AG04450 (cell line): Measurements from ENCODE around the gene APOL2. TPM values are rescaled to one million over a fixed set of nuclear protein-coding genes. Genes with fewer than 3 reads are reported as not detected.
"Not testable (repeated sequence)": the region's sequence is repeated elsewhere in the genome, so short reads cannot be mapped to it uniquely, and the experiment has no call there.

Source experiments
- CTCF ChIA-PET: fragments of 300-600, 350-600 bp; formaldehyde crosslinking; extraction: SDS; loops from one replicate; lab custom pipeline; 2022; ENCODE audit warnings: antibody characterized with exemption, inconsistent platforms; lab: Charles Lee
- POLR2A ChIA-PET: fragments of 350-600 bp; formaldehyde crosslinking; extraction: SDS; loops from one replicate; lab custom pipeline; 2021; ENCODE audit warnings: antibody characterized with exemption, inconsistent platforms; lab: Yijun Ruan, JAX
- DNase-seq: peaks from one replicate; pipeline ENCODE4 v3.0.0-alpha.2; 2011; ENCODE audit warnings: low read depth, low spot score
- H3K27ac ChIP-seq: one replicate; pipeline ENCODE4 v1.5.1; 2012; ENCODE audit warnings: low read depth, low read length, control low read depth
- H3K27me3 ChIP-seq: one replicate; pipeline ENCODE4 v1.6.0; 2012; ENCODE audit warnings: low read length; ENCODE audit not compliant: control insufficient read depth, insufficient read depth
- H3K4me3 ChIP-seq: 2 replicates; pipeline ENCODE4 v1.5.1; 2011; ENCODE audit warnings: mild to moderate bottlenecking, low read depth, low read length, control low read depth
- H3K9me3 ChIP-seq: 2 replicates; pipeline ENCODE4 v1.5.1; 2012; ENCODE audit warnings: low read length; ENCODE audit not compliant: control insufficient read depth, insufficient read depth
- polyA plus RNA-seq: library from polyadenylated mRNA; depleted of rRNA; stranded (reverse); fragments of >200 nt; gene quantifications from 2 replicates; pipeline ENCODE4 v1.2.3, GENCODE V29; 2011
- TF ChIP-seq, protein P1 (sequence below): IDR thresholded peaks from 2 replicates; pipeline ENCODE4 v1.5.1; 2011; ENCODE audit warnings: low read depth, low read length, control low read depth, inconsistent platforms

APOL2 gene
- polyA plus RNA-seq, 1 experiment, result 19.7 TPM

GRCh38 chr22:36191106-36191836 lies 48.1 kb downstream of the APOL2 start:
- TF ChIP-seq, protein P1, sequence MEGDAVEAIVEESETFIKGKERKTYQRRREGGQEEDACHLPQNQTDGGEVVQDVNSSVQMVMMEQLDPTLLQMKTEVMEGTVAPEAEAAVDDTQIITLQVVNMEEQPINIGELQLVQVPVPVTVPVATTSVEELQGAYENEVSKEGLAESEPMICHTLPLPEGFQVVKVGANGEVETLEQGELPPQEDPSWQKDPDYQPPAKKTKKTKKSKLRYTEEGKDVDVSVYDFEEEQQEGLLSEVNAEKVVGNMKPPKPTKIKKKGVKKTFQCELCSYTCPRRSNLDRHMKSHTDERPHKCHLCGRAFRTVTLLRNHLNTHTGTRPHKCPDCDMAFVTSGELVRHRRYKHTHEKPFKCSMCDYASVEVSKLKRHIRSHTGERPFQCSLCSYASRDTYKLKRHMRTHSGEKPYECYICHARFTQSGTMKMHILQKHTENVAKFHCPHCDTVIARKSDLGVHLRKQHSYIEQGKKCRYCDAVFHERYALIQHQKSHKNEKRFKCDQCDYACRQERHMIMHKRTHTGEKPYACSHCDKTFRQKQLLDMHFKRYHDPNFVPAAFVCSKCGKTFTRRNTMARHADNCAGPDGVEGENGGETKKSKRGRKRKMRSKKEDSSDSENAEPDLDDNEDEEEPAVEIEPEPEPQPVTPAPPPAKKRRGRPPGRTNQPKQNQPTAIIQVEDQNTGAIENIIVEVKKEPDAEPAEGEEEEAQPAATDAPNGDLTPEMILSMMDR, result no peak
- no peaks in the 10 kb centered on the region for H3K9me3 ChIP-seq
- peaks cover 30% of the 10 kb centered on the region for H3K27me3 ChIP-seq
- H3K4me3 ChIP-seq, result no peak overlapping the region
- POLR2A ChIA-PET, result no interaction called here
- CTCF ChIA-PET, result interaction anchor here (3.0 kb wide), 1 partner anchor 295 kb away, joined by 13 read pairs; no protein-coding TSS in a partner anchor
- DNase-seq, result no peak
- no peak overlapping the region for H3K27ac ChIP-seq

GRCh38 chr22:36187862-36188261 lies 51.5 kb downstream of the APOL2 start:
- H3K9me3 ChIP-seq, CTCF ChIA-PET, H3K4me3 ChIP-seq, DNase-seq, POLR2A ChIA-PET, H3K27ac ChIP-seq: not testable (repeated sequence)
- peaks cover 38% of the 10 kb centered on the region for H3K27me3 ChIP-seq

- TF ChIP-seq, protein P1, result no peak
- no peak for DNase-seq
- Histone ChIP-seq H3K4me3 (no peak overlapping the region), H3K27ac (no peak overlapping the region), H3K27me3 (peaks cover 41% of the 10 kb centered on the region), H3K9me3 (no peaks in the 10 kb centered on the region)
- ChIA-PET POLR2A (interaction anchor here (0.6 kb wide), 1 partner anchor 323 kb away, joined by 7 read pairs; no protein-coding TSS in a partner anchor), CTCF (interaction anchor here (1.2 kb wide), 1 partner anchor 301 kb away, joined by 4 read pairs; no protein-coding TSS in a partner anchor)
These were observed 53.3 kb downstream of the APOL2 start for GRCh38 chr22:36185828-36186624.

GRCh38 chr22:36184433-36185025 lies 54.8 kb downstream of the APOL2 start:
- ChIA-PET CTCF (no interaction called here), POLR2A (no interaction called here)
- no peaks in the 10 kb centered on the region for H3K9me3 ChIP-seq
- H3K4me3 ChIP-seq, result no peak overlapping the region
- H3K27me3 ChIP-seq, result peaks cover 38% of the 10 kb centered on the region
- DNase-seq, result no peak
- TF ChIP-seq, protein P1, result no peak
- no peak overlapping the region for H3K27ac ChIP-seq

DNA sequence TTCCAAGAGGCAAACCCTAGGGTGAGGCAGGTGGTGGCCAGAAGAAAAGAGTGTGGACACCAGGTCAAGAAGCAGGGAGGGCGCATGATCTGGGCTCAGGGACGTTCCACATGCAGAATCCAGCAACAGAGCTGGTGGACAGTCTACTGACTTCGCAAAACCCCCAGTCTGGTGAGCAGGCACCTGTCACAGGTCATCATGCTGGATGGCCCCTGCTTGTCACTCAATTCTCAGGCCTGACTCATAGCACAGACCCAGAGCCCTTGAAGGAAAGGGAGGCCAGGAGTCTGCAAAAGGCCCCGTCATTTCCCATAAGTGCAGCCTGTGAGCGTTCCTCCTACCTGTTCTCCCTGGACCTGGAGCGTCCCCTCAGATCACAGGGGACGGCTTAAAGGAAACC lies 55.9 kb downstream of the APOL2 start:
- no peak overlapping the region for H3K27ac ChIP-seq

More for the DNA sequence above, 55.9 kb downstream of the APOL2 start:
- CTCF ChIA-PET, result interaction anchor here (0.7 kb wide), 1 partner anchor 39 kb away, joined by 4 read pairs; no protein-coding TSS in a partner anchor
- Histone ChIP-seq H3K9me3 (no peaks in the 10 kb centered on the region), H3K4me3 (no peak overlapping the region), H3K27me3 (peaks cover 28% of the 10 kb centered on the region)
- no peak for DNase-seq
- POLR2A ChIA-PET, result no interaction called here
- TF ChIP-seq, protein P1, result no peak
